Stomach (tissue), 4 donors: ENCODE results near the gene CSNK2B.

Experiments used
- CTCF ChIP-seq, 7 experiments: fragments of 450-650 bp in 4 of 7; fragments of 200-600 bp in 3 of 7; sonication (generic) in 3 of 7; IDR thresholded peaks; one replicate each; pipeline ENCODE4 v1.5.1; 2016 to 2019; ENCODE audit warnings: antibody characterized with exemption in 7 of 7, control low read depth in 2 of 7, mild to moderate bottlenecking in 1 of 7
- POLR2A ChIP-seq, 4 donors: fragments of 450-650 bp; IDR thresholded peaks; one replicate each; pipeline ENCODE4 v1.6.1; 2016; ENCODE audit warnings: antibody characterized with exemption in 4 of 4, control low read depth in 2 of 4, mild to moderate bottlenecking in 1 of 4, moderate library complexity in 1 of 4
- POLR2AphosphoS5 ChIP-seq, 3 donors: sonication (generic); formaldehyde crosslinking; IDR thresholded peaks; one replicate each; pipeline ENCODE4 v1.6.1; 2016; ENCODE audit warnings: antibody characterized with exemption in 3 of 3

GRCh38 chr6:31617010-31617409, 48.9 kb upstream of the CSNK2B start:
- TF ChIP-seq POLR2AphosphoS5 (IDR thresholded peaks at IDR 0.05) (no peak), POLR2A (IDR thresholded peaks at IDR 0.05) (no peak), CTCF (IDR thresholded peaks at IDR 0.05) (no peak)
